ENCODE results near the gene SNX13.

GRCh38 chr7:17887286-17887685 is 53.0 kb downstream of the SNX13 start:
- no peak for TF ChIP-seq CTCF (IDR thresholded peaks at IDR 0.05)
- TF ChIP-seq POLR2A (IDR thresholded peaks at IDR 0.05) = no peak

Data from lower leg skin (tissue), 3 donors.